CD8-positive, alpha-beta memory T cell (primary cell): ENCODE data around the gene NEO1. TPM values are rescaled to one million over a fixed set of nuclear protein-coding genes. Genes with fewer than 3 reads are reported as not detected.

Source experiments
- CTCF ChIA-PET: fragments of 350-600 bp; sonication (Branson Sonifier 250); formaldehyde crosslinking; loops from one replicate; lab custom pipeline; 2021; ENCODE audit warnings: antibody characterized with exemption; lab: Charles Lee
- POLR2A ChIA-PET: fragments of 350-600 bp; sonication (Branson Sonifier 250); formaldehyde crosslinking; loops from one replicate; lab custom pipeline; 2021; ENCODE audit warnings: antibody characterized with exemption; lab: Charles Lee
- DNase-seq, 5 donors: peaks; one replicate each; pipeline versions ENCODE4 v3.0.0 to v3.0.0-alpha.2; 2020 to 2022; ENCODE audit warnings: mixed read lengths in 1 of 5
- H3K27ac ChIP-seq: one replicate; pipeline ENCODE4 v1.7.0; 2013; ENCODE audit warnings: low read depth, mild to moderate bottlenecking, low read length, moderate library complexity
- H3K27me3 ChIP-seq: 2 replicates; pipeline ENCODE4 v1.7.0; 2013; ENCODE audit warnings: low read length, mild to moderate bottlenecking; ENCODE audit not compliant: insufficient read depth, poor library complexity, severe bottlenecking
- H3K36me3 ChIP-seq: 2 replicates; pipeline ENCODE4 v1.7.0; 2013; ENCODE audit warnings: mild to moderate bottlenecking, low read length, moderate library complexity; ENCODE audit not compliant: insufficient read depth
- H3K4me1 ChIP-seq: 2 replicates; pipeline ENCODE4 v1.7.0; 2013; ENCODE audit warnings: mild to moderate bottlenecking, low read length, moderate library complexity; ENCODE audit not compliant: insufficient read depth
- H3K4me3 ChIP-seq: 2 replicates; pipeline ENCODE4 v1.7.0; 2013; ENCODE audit warnings: mild to moderate bottlenecking, low read length
- H3K9me3 ChIP-seq: 2 replicates; pipeline ENCODE4 v1.7.0; 2013; ENCODE audit warnings: mild to moderate bottlenecking, low read length
- H3K27ac Mint-ChIP-seq, 8 donors: one replicate each; pipeline ENCODE4 v1.8.0; 2020 to 2021; ENCODE audit warnings: mixed read lengths in 8 of 8, mild to moderate bottlenecking in 6 of 8, inconsistent platforms in 3 of 8, moderate library complexity in 3 of 8
- H3K27me3 Mint-ChIP-seq, 2 donors: one replicate each; pipeline ENCODE4 v1.8.0; 2020 to 2021; ENCODE audit warnings: mixed read lengths in 2 of 2, mild to moderate bottlenecking in 1 of 2, moderate library complexity in 1 of 2
- H3K36me3 Mint-ChIP-seq, 3 donors: one replicate each; pipeline ENCODE4 v1.8.0; 2020 to 2021; ENCODE audit warnings: mixed read lengths in 3 of 3, inconsistent platforms in 1 of 3, mild to moderate bottlenecking in 1 of 3
- H3K4me1 Mint-ChIP-seq, 3 donors: one replicate each; pipeline ENCODE4 v1.8.0; 2020 to 2021; ENCODE audit warnings: mixed read lengths in 3 of 3, inconsistent platforms in 1 of 3, mild to moderate bottlenecking in 1 of 3
- H3K4me3 Mint-ChIP-seq, 7 donors: one replicate each; pipeline ENCODE4 v1.8.0; 2020 to 2021; ENCODE audit warnings: mixed read lengths in 7 of 7, mild to moderate bottlenecking in 6 of 7, moderate library complexity in 4 of 7, inconsistent platforms in 2 of 7
- H3K9me3 Mint-ChIP-seq, 5 donors: one replicate each; pipeline ENCODE4 v1.8.0; 2020 to 2022; ENCODE audit warnings: mixed read lengths in 5 of 5, mild to moderate bottlenecking in 3 of 5, moderate library complexity in 2 of 5, inconsistent platforms in 1 of 5
- polyA plus RNA-seq: library from polyadenylated mRNA; unstranded; fragments of 300-500 nt; fragmentation: Illumina TruSeq; gene quantifications from one replicate; pipeline ENCODE4 v1.2.3, GENCODE V29; 2021
- total RNA-seq, 2 experiments: library from RNA; stranded (reverse); gene quantifications; one replicate each; pipeline ENCODE4 v1.2.3, GENCODE V29; 2021

NEO1 gene
- total and polyA plus RNA-seq, 3 experiments from 2014 or later = 3.9 to 9.1 (median 6.5) TPM

GRCh38 chr15:73172508-73172907 is 120.2 kb downstream of the NEO1 start:
- Histone ChIP-seq H3K27me3 (no peaks in the 10 kb centered on the region), H3K36me3 (no peaks in the 10 kb centered on the region), H3K27ac (no peak overlapping the region), H3K4me1 (no peaks in the 10 kb centered on the region), H3K9me3 (no peaks in the 10 kb centered on the region), H3K4me3 (no peak overlapping the region)
- CTCF ChIA-PET = no interaction called here
- no peaks in the 10 kb centered on the region for H3K4me1 Mint-ChIP-seq
- H3K27me3 Mint-ChIP-seq = peaks cover 0 to 3% of the 10 kb centered on the region in 2 donors
- no peak for DNase-seq
- no peaks in the 10 kb centered on the region for H3K9me3 Mint-ChIP-seq
- H3K4me3 Mint-ChIP-seq = no peak overlapping the region
- POLR2A ChIA-PET = no interaction called here
- H3K27ac Mint-ChIP-seq = no peak overlapping the region
- peaks cover 0 to 4% (median 2%) of the 10 kb centered on the region in 3 donors for H3K36me3 Mint-ChIP-seq

DNA sequence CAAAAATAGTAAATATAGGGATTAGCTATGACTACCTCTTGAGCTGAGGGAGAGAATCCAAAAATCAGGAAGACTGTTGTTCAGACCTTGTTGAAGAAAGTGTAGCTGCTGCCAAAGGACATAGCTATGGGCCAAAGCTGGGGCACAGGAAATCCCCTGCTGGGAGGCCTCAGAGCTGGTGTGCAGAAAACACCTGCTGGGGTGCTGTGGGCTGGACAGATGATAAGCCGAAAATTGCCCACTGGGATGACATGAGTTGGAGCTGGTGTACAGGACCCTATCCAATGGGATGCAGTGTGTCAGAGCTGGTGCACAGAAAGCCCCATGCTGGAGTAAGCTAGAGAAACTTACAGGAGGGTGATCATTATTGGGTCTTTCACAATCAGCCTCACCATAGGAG is 121.9 kb downstream of the NEO1 start:
- Histone ChIP-seq H3K9me3 (no peaks in the 10 kb centered on the region), H3K4me3 (no peak overlapping the region), H3K27me3 (no peaks in the 10 kb centered on the region), H3K27ac (no peak overlapping the region), H3K36me3 (no peaks in the 10 kb centered on the region), H3K4me1 (no peaks in the 10 kb centered on the region)
- CTCF ChIA-PET = no interaction called here
- H3K4me3 Mint-ChIP-seq = no peak overlapping the region
- H3K9me3 Mint-ChIP-seq = no peaks in the 10 kb centered on the region
- POLR2A ChIA-PET = no interaction called here
- DNase-seq = no peak
- H3K36me3 Mint-ChIP-seq = peaks cover 2 to 5% (median 3%) of the 10 kb centered on the region in 3 donors
- no peaks in the 10 kb centered on the region for H3K4me1 Mint-ChIP-seq
- no peaks in the 10 kb centered on the region for H3K27me3 Mint-ChIP-seq
- peak overlapping the region in 1 of 8 donors; percentile 2 for H3K27ac Mint-ChIP-seq

- Mint-ChIP-seq H3K27me3 (no peaks in the 10 kb centered on the region), H3K4me3 (no peak overlapping the region), H3K36me3 (peaks cover 2 to 6% (median 4%) of the 10 kb centered on the region in 3 donors), H3K9me3 (no peaks in the 10 kb centered on the region), H3K4me1 (no peaks in the 10 kb centered on the region), H3K27ac (no peak overlapping the region)
- Histone ChIP-seq H3K4me3 (no peak overlapping the region), H3K4me1 (no peaks in the 10 kb centered on the region), H3K27me3 (no peaks in the 10 kb centered on the region), H3K36me3 (no peaks in the 10 kb centered on the region), H3K27ac (no peak overlapping the region), H3K9me3 (no peaks in the 10 kb centered on the region)
- ChIA-PET POLR2A (no interaction called here), CTCF (no interaction called here)
- DNase-seq = no peak
These were observed 123.1 kb downstream of the NEO1 start for GRCh38 chr15:73175382-73175781.

DNA sequence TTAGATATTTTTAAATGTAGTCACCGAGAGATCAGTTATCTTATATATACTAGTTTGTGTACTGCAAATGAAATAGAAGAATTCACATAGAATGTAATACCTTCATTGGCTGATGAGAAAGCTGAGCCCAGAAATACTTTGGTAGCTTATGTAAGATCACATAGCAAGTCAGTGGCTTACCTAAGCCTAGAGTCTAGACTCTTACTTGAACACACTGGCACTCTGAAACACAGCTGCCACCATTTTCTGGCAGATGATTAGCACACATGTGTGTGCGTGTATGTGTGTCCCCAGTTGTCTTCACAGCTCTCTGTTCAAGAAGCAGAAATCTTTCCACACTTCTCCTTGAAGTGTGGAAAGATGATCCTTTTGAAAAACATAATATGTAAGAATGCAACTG is 124.3 kb downstream of the NEO1 start:
- ChIA-PET CTCF (no interaction called here), POLR2A (no interaction called here)
- no peaks in the 10 kb centered on the region for H3K36me3 ChIP-seq
- no peak overlapping the region for H3K4me3 ChIP-seq
- no peak for DNase-seq
- peaks cover 0 to 4% (median 2%) of the 10 kb centered on the region in 5 donors for H3K9me3 Mint-ChIP-seq
- no peak overlapping the region for H3K27ac Mint-ChIP-seq
- H3K4me1 Mint-ChIP-seq = no peaks in the 10 kb centered on the region
- no peaks in the 10 kb centered on the region for H3K27me3 ChIP-seq
- H3K36me3 Mint-ChIP-seq = peaks cover 2 to 10% (median 9%) of the 10 kb centered on the region in 3 donors
- no peaks in the 10 kb centered on the region for H3K27me3 Mint-ChIP-seq
- no peaks in the 10 kb centered on the region for H3K4me1 ChIP-seq
- H3K4me3 Mint-ChIP-seq = no peak overlapping the region
- no peaks in the 10 kb centered on the region for H3K9me3 ChIP-seq
- no peak overlapping the region for H3K27ac ChIP-seq

GRCh38 chr15:73183071-73183470 is 130.8 kb downstream of the NEO1 start:
- H3K4me1 ChIP-seq = no peaks in the 10 kb centered on the region
- H3K4me3 Mint-ChIP-seq = no peak overlapping the region
- H3K4me3 ChIP-seq = no peak overlapping the region
- no peaks in the 10 kb centered on the region for H3K4me1 Mint-ChIP-seq
- no peak overlapping the region for H3K27ac ChIP-seq
- H3K27ac Mint-ChIP-seq = no peak overlapping the region
- no peaks in the 10 kb centered on the region for H3K27me3 Mint-ChIP-seq
- no peaks in the 10 kb centered on the region for H3K9me3 ChIP-seq
- peaks cover 0 to 11% (median 4%) of the 10 kb centered on the region in 5 donors for H3K9me3 Mint-ChIP-seq
- H3K36me3 ChIP-seq = no peaks in the 10 kb centered on the region
- no peak for DNase-seq
- ChIA-PET CTCF (no interaction called here), POLR2A (no interaction called here)
- no peaks in the 10 kb centered on the region for H3K27me3 ChIP-seq
- peaks cover 9 to 43% (median 12%) of the 10 kb centered on the region in 3 donors for H3K36me3 Mint-ChIP-seq

GRCh38 chr15:73190189-73190601 is 137.9 kb downstream of the NEO1 start:
- no peak overlapping the region for H3K27ac ChIP-seq
- no peaks in the 10 kb centered on the region for H3K27me3 ChIP-seq
- no peaks in the 10 kb centered on the region for H3K9me3 ChIP-seq
- no peak overlapping the region for H3K27ac Mint-ChIP-seq
- H3K36me3 ChIP-seq = no peaks in the 10 kb centered on the region
- ChIA-PET CTCF (no interaction called here), POLR2A (no interaction called here)
- H3K4me3 ChIP-seq = no peak overlapping the region
- H3K27me3 Mint-ChIP-seq = peaks cover 0 to 4% of the 10 kb centered on the region in 2 donors
- no peaks in the 10 kb centered on the region for H3K4me1 Mint-ChIP-seq
- no peak overlapping the region for H3K4me3 Mint-ChIP-seq
- H3K4me1 ChIP-seq = no peaks in the 10 kb centered on the region
- DNase-seq = no peak
- H3K9me3 Mint-ChIP-seq = no peaks in the 10 kb centered on the region
- peaks cover 0 to 9% (median 4%) of the 10 kb centered on the region in 3 donors for H3K36me3 Mint-ChIP-seq

- H3K9me3 ChIP-seq = no peaks in the 10 kb centered on the region
- Mint-ChIP-seq H3K27me3 (peaks cover 0 to 16% of the 10 kb centered on the region in 2 donors), H3K4me3 (no peak overlapping the region), H3K36me3 (peaks cover 0 to 8% (median 6%) of the 10 kb centered on the region in 3 donors), H3K9me3 (no peaks in the 10 kb centered on the region), H3K27ac (no peak overlapping the region), H3K4me1 (peaks cover 5 to 11% (median 9%) of the 10 kb centered on the region in 3 donors)
- H3K36me3 ChIP-seq = no peaks in the 10 kb centered on the region
- no peak overlapping the region for H3K4me3 ChIP-seq
- DNase-seq = no peak
- H3K27me3 ChIP-seq = no peaks in the 10 kb centered on the region
- H3K4me1 ChIP-seq = no peaks in the 10 kb centered on the region
- ChIA-PET CTCF (no interaction called here), POLR2A (no interaction called here)
- H3K27ac ChIP-seq = no peak overlapping the region
These were observed 142.9 kb downstream of the NEO1 start for GRCh38 chr15:73195166-73195565.

DNA sequence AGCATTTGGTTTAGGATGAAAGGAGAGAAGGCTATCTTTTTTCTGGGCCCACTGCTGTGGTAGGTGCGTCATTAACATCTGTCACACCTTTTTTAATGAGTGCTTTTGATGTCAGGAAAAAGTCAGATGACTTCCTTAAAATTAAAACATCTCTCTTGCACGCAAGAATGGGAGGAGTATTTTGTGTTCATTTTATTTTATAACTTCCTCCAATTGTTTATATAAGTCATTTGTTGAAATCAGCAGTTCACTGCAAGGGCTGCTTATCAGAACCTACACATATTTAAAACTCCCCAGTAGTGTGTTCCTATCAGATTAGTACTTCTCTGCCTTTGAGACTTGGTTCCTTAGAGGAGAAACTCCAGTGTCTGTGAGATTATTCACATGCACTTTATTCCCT is 143.8 kb downstream of the NEO1 start:
- POLR2A ChIA-PET = no interaction called here
- Mint-ChIP-seq H3K27ac (peak overlapping the region in 2 of 8 donors; percentile 12 to 28), H3K4me1 (peaks cover 5 to 11% (median 9%) of the 10 kb centered on the region in 3 donors), H3K4me3 (no peak overlapping the region), H3K27me3 (peaks cover 0 to 20% of the 10 kb centered on the region in 2 donors), H3K36me3 (peaks cover 0 to 11% (median 8%) of the 10 kb centered on the region in 3 donors), H3K9me3 (no peaks in the 10 kb centered on the region)
- no peaks in the 10 kb centered on the region for H3K4me1 ChIP-seq
- H3K9me3 ChIP-seq = no peaks in the 10 kb centered on the region
- H3K4me3 ChIP-seq = no peak overlapping the region
- DNase-seq = no peak
- H3K36me3 ChIP-seq = no peaks in the 10 kb centered on the region
- no peak overlapping the region for H3K27ac ChIP-seq
- H3K27me3 ChIP-seq = no peaks in the 10 kb centered on the region
- CTCF ChIA-PET = no interaction called here
